ENCODE measurements around the gene OR2A2.

The OR2A2 gene

DNA sequence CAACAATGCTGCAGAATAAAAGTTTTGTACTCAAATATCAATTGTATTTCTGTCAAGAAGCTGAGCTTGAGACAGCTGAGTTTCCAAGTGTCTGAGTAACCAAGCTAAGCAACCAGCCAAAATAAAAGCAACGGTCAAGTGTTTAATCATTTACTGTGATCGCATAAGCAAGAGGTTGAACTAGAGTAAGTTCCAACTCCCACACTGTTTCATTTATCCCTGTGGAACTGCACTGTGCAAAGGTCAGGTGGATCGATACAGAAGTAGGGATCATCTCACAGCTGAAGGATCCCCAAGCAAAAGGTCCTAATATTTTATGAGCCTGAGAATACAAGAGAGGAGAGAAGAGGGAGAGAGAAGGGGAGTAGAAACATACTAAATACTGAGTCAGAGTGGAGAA is 35.0 kb downstream of the OR2A2 start:
- no peak for DNase-seq

DNA sequence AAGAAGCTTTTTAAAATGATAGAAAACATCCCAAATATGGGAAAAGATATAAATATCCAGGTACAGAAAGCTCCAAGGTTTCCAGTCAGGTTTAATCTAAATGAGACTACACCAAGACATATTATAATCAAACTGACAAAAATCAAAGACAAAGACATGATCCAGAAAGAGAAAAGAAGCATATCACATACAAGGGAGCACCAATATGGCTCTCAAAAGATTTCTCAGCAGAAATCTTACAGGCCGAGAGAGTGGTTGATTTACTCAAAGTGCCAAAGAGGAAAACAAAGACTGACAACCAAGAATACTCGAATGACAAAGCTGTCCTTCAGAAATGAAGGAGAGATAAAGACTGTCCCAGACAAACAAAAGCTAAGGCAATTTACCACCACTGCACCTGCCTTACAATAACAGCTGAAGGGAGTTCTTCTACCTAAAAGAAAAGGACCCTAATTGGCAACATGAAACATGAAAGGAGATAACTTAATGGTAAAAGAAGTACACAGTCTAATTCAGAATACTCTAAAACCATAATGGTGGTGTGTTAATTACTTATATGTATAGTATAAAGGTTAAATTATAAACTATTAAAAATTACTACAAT is 38.9 kb downstream of the OR2A2 start:
- DNase-seq, result no peak

DNA sequence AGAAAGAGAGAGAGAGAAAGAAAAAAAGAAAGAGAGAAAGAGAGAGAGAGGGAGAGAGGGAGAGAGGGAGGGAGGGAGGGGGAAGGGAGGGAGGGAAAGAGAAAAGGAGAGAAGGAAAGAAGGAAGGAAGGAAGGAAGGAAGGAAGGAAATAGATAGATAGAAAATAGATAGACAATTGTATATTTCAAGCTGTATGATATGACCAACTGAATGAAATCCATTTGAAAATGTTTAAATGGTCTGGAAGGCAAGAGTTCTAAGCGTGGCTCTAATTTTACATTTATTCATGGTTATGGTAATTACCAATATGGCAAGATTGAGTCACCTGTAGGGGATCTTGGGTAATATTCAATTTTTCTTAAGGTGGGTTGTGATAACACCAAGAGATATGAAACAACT is 49.5 kb downstream of the OR2A2 start:
- DNase-seq, result no peak

All from activated CD4-positive, alpha-beta T cell treated with anti-CD3 and anti-CD28 coated beads for 1 hour (primary cell).